SK-N-SH (cell line): ENCODE measurements around the gene PANK4. TPM values are rescaled to one million over a fixed set of nuclear protein-coding genes. Genes with fewer than 3 reads are reported as not detected.

Source experiments
- CTCF ChIA-PET: fragments of 300-600, 350-600 bp; formaldehyde crosslinking; extraction: SDS; loops from one replicate; lab custom pipeline; 2021; lab: Yijun Ruan, JAX
- POLR2A ChIA-PET: fragments of 350-600 bp; sonication (Branson Sonifier 250); formaldehyde crosslinking; extraction: SDS; loops from one replicate; lab custom pipeline; 2020; ENCODE audit warnings: antibody characterized with exemption, inconsistent platforms; lab: Yijun Ruan, JAX
- DNase-seq: peaks from one replicate; pipeline ENCODE4 v3.0.0; 2012
- H2AFZ ChIP-seq: fragments of 200-600 bp; sonication (generic); 2 replicates; pipeline ENCODE4 v1.8.1; 2016; ENCODE audit warnings: antibody characterized with exemption, mild to moderate bottlenecking, low read depth
- H3F3A ChIP-seq: fragments of 200-600 bp; sonication (generic); replicated peaks from 2 replicates; pipeline ENCODE3; 2016; ENCODE audit warnings: antibody characterized with exemption, mild to moderate bottlenecking; ENCODE audit not compliant: insufficient read depth
- H3K27ac ChIP-seq, 2 experiments: fragments of 200-500 bp in 1 of 2; fragments of 200-600 bp in 1 of 2; sonication (Bioruptor generic) in 1 of 2; sonication (generic), shearing (Covaris generic) in 1 of 2; 2 replicates each; pipeline versions ENCODE4 v1.5.1 to v1.6.1; 2014 to 2016; ENCODE audit warnings: low read depth in 2 of 2, inconsistent platforms in 1 of 2, low read length in 1 of 2, mild to moderate bottlenecking in 1 of 2, mixed read lengths in 1 of 2
- H3K27me3 ChIP-seq: fragments of 200-600 bp; sonication (generic), shearing (Covaris generic); 2 replicates; pipeline ENCODE4 v1.6.1; 2016; ENCODE audit warnings: mixed run types; ENCODE audit not compliant: insufficient read depth
- H3K36me3 ChIP-seq, 2 experiments: fragments of 200-500 bp in 1 of 2; fragments of 200-600 bp in 1 of 2; sonication (Bioruptor generic) in 1 of 2; sonication (generic) in 1 of 2; replicated peaks in 1 of 2; 2 replicates each; pipeline versions ENCODE3 to v1.5.1; 2014 to 2016; ENCODE audit warnings: low read length in 1 of 2, mild to moderate bottlenecking in 1 of 2; ENCODE audit not compliant: insufficient read depth in 2 of 2, control insufficient read depth in 1 of 2
- H3K4me1 ChIP-seq, 2 experiments: fragments of 200-500 bp in 1 of 2; fragments of 200-600 bp in 1 of 2; sonication (Bioruptor generic) in 1 of 2; sonication (generic), shearing (Covaris generic) in 1 of 2; 2 replicates each; pipeline versions ENCODE4 v1.5.1 to v1.6.1; 2014 to 2016; ENCODE audit warnings: low read depth in 1 of 2, low read length in 1 of 2, mixed run types in 1 of 2; ENCODE audit not compliant: insufficient read depth in 2 of 2, control insufficient read depth in 1 of 2
- H3K4me2 ChIP-seq: fragments of 200-600 bp; sonication (generic), shearing (Covaris generic); 2 replicates; pipeline ENCODE4 v1.6.1; 2017; ENCODE audit warnings: mixed run types
- H3K4me3 ChIP-seq, 2 experiments: fragments of 200-500 bp in 1 of 2; fragments of 200-600 bp in 1 of 2; sonication (Bioruptor generic) in 1 of 2; sonication (generic), shearing (Covaris generic) in 1 of 2; 2 replicates each; pipeline versions ENCODE4 v1.5.1 to v1.8.1; 2014 to 2016; ENCODE audit warnings: low read depth in 2 of 2, inconsistent platforms in 1 of 2, low read length in 1 of 2, mild to moderate bottlenecking in 1 of 2, mixed read lengths in 1 of 2, moderate library complexity in 1 of 2
- H3K79me2 ChIP-seq: fragments of 200-600 bp; sonication (generic); 2 replicates; pipeline ENCODE4 v1.8.1; 2017; ENCODE audit warnings: mild to moderate bottlenecking; ENCODE audit not compliant: insufficient read depth
- H3K9ac ChIP-seq: fragments of 200-600 bp; sonication (generic); 2 replicates; pipeline ENCODE4 v1.6.1; 2017; ENCODE audit warnings: mixed run types
- H3K9me2 ChIP-seq: fragments of 200-600 bp; sonication (generic); 2 replicates; pipeline ENCODE4 v1.6.1; 2017; ENCODE audit warnings: mixed run types
- H3K9me3 ChIP-seq: fragments of 200-600 bp; sonication (generic); 2 replicates; pipeline ENCODE4 v1.6.1; 2017; ENCODE audit warnings: mixed run types, mild to moderate bottlenecking, moderate library complexity
- H4K20me1 ChIP-seq: fragments of 200-600 bp; sonication (generic); 2 replicates; pipeline ENCODE4 v1.6.1; 2017; ENCODE audit warnings: mild to moderate bottlenecking, mixed run types; ENCODE audit not compliant: insufficient read depth
- FOSL2 ChIP-seq: IDR thresholded peaks from 2 replicates; pipeline ENCODE4 v1.4.0; 2012; ENCODE audit warnings: low read depth, mild to moderate bottlenecking, moderate library complexity, borderline replicate concordance
- FOXJ3 ChIP-seq: sonication (generic); formaldehyde crosslinking; IDR thresholded peaks from 2 replicates; pipeline ENCODE4 v1.5.1; 2020; ENCODE audit warnings: mild to moderate bottlenecking, missing genetic modification reagents
- FOXM1 ChIP-seq: IDR thresholded peaks from 2 replicates; pipeline ENCODE4 v1.4.0; 2012; ENCODE audit warnings: low read depth, mild to moderate bottlenecking
- GABPA ChIP-seq: IDR thresholded peaks from 2 replicates; pipeline ENCODE4 v1.4.0; 2012; ENCODE audit warnings: low read depth, mild to moderate bottlenecking
- JUND ChIP-seq: IDR thresholded peaks from 2 replicates; pipeline ENCODE4 v1.4.0; 2012
- MXI1 ChIP-seq: IDR thresholded peaks from 2 replicates; pipeline ENCODE4 v1.6.1; 2012; ENCODE audit warnings: mild to moderate bottlenecking, low read depth, low read length, improper control_type of control experiment
- NFIC ChIP-seq: IDR thresholded peaks from 2 replicates; pipeline ENCODE4 v1.4.0; 2012; ENCODE audit warnings: borderline replicate concordance
- NRF1 ChIP-seq: IDR thresholded peaks from 2 replicates; pipeline ENCODE4 v1.6.1; 2012; ENCODE audit warnings: low read depth, mild to moderate bottlenecking, low read length
- POLR2AphosphoS5 ChIP-seq: IDR thresholded peaks from 2 replicates; pipeline ENCODE4 v1.6.1; 2012; ENCODE audit warnings: low read depth, low read length
- RAD21 ChIP-seq: IDR thresholded peaks from 2 replicates; pipeline ENCODE4 v1.6.1; 2012; ENCODE audit warnings: mild to moderate bottlenecking, low read length
- RFX5 ChIP-seq: IDR thresholded peaks from 2 replicates; pipeline ENCODE4 v1.6.1; 2012; ENCODE audit warnings: mild to moderate bottlenecking, improper control_type of control experiment, low read length
- SIN3A ChIP-seq: IDR thresholded peaks from 2 replicates; pipeline ENCODE4 v1.6.1; 2012; ENCODE audit warnings: low read depth, mild to moderate bottlenecking, low read length, moderate library complexity, borderline replicate concordance
- TAF1 ChIP-seq: IDR thresholded peaks from 2 replicates; pipeline ENCODE4 v1.6.1; 2012; ENCODE audit warnings: low read depth, mild to moderate bottlenecking, low read length, moderate library complexity, borderline replicate concordance
- TEAD4 ChIP-seq: IDR thresholded peaks from 2 replicates; pipeline ENCODE4 v1.4.0; 2012; ENCODE audit warnings: mild to moderate bottlenecking, borderline replicate concordance; ENCODE audit not compliant: insufficient read depth
- YY1 ChIP-seq: IDR thresholded peaks from 2 replicates; pipeline ENCODE4 v1.4.0; 2012; ENCODE audit warnings: low read depth, mild to moderate bottlenecking
- WGBS: methylation state at CpG from one replicate; pipeline ENCODE4 v1.1.6; 2017; ENCODE audit warnings: low lambda C conversion rate; 5-methylcytosine and 5-hydroxymethylcytosine counted together
- polyA plus RNA-seq, 3 experiments: library from polyadenylated mRNA; depleted of rRNA; stranded (reverse); fragments of >200 nt; gene quantifications; 2 replicates each; pipeline ENCODE4 v1.2.3, GENCODE V29; 2012
- TF ChIP-seq, protein P1 (sequence below): IDR thresholded peaks from 2 replicates; pipeline ENCODE4 v1.4.0; 2012; ENCODE audit warnings: low read depth, borderline replicate concordance
- TF ChIP-seq, protein P2 (sequence below): fragments of 150-350 bp; IDR thresholded peaks from 2 replicates; pipeline ENCODE4 v1.6.1; 2016; ENCODE audit warnings: mild to moderate bottlenecking, low read depth, low read length

The PANK4 gene
- polyA plus RNA-seq, 1 of the 3 experiments (the other 2 are of a cell fraction) = 16.6 TPM

DNA sequence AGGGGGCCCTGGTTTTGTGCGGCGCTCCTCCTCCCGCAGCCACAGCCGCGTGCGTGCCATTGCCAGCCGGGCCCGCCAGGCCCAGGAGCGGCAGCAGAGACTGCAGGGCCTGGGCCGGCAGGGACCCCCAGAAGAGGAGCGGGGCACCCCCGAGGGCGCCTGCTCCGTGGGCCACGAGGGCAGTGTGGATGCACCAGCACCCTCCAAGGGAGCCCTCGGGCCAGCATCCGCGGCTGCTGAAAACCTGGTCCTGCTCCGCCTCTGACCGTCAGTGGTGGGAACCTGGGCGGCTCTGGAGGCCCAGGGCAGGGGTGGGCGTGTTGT is 21.5 kb downstream of the PANK4 start:
- TF ChIP-seq FOXM1 (no peak), FOSL2 (no peak)
- H3K4me1 ChIP-seq = peaks cover 0 to 10% of the 10 kb centered on the region in 2 experiments; a peak in 1 of 4 replicates
- H3K4me2 ChIP-seq = no peak overlapping the region
- POLR2A ChIA-PET = no interaction called here
- CTCF ChIA-PET = interaction anchor here (2.4 kb wide), 1 partner anchor 45 kb away, joined by 7 read pairs; no protein-coding TSS in a partner anchor
- H3K9me3 ChIP-seq = no peaks in the 10 kb centered on the region
- H3K9ac ChIP-seq = no peak overlapping the region
- no peak overlapping the region for H3K4me3 ChIP-seq
- H3K27me3 ChIP-seq = no peaks in the 10 kb centered on the region
- no peak overlapping the region for H3K27ac ChIP-seq
- H3F3A ChIP-seq = no peaks in the 10 kb centered on the region
- H2AFZ ChIP-seq = no peak overlapping the region
- no peaks in the 10 kb centered on the region for H3K9me2 ChIP-seq
- no peaks in the 10 kb centered on the region for H3K79me2 ChIP-seq
- no CpG with 5 or more reads among the region's 22 CpGs for WGBS
- peaks cover 0 to 19% of the 10 kb centered on the region in 2 experiments for H3K36me3 ChIP-seq
- no peaks in the 10 kb centered on the region for H4K20me1 ChIP-seq
- DNase-seq = peak; percentile 58

DNA sequence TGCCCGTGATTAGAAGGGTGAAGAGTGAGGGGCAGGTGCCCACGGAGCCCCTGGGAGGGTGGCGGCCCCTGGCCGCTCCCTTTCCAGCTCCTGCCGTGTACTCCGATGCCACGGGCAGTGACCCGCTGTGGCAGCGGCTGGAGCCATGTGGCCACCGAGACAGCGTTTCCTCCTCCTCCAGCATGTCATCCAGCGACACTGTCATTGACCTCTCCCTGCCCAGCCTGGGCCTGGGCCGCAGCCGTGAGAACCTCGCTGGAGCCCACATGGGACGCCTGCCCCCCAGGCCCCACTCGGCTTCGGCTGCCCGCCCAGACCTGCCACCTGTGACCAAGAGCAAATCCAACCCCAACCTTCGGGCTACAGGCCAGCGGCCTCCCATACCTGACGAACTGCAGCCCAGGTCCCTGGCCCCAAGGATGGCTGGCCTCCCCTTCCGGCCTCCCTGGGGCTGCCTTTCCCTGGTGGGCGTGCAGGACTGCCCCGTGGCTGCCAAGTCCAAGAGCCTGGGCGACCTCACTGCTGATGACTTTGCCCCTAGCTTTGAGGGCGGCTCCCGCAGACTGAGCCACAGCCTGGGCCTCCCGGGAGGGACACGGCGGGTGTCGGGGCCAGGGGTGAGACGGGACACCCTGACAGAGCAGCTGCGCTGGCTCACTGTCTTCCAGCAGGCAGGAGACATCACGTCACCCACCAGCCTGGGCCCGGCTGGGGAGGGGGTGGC is 22.0 kb downstream of the PANK4 start:
- Histone ChIP-seq H3K27me3 (no peaks in the 10 kb centered on the region), H3K4me2 (no peak overlapping the region), H3K9me3 (no peaks in the 10 kb centered on the region), H3K9me2 (no peaks in the 10 kb centered on the region), H3K4me3 (no peak overlapping the region), H4K20me1 (no peaks in the 10 kb centered on the region), H3F3A (no peaks in the 10 kb centered on the region), H3K27ac (no peak overlapping the region), H3K4me1 (peaks cover 0 to 15% of the 10 kb centered on the region in 2 experiments; a peak in 1 of 4 replicates), H3K9ac (no peak overlapping the region), H3K79me2 (no peaks in the 10 kb centered on the region), H2AFZ (no peak overlapping the region), H3K36me3 (peaks cover 0 to 13% of the 10 kb centered on the region in 2 experiments)
- CTCF ChIA-PET = interaction anchor here (0.8 to 2.4 kb wide), 3 partner anchors 20 to 45 kb away, joined by 3 to 7 read pairs (median 3); partner anchors contain the start of gene PANK4
- WGBS = 84% methylated on average over 7 of the region's 36 CpGs
- POLR2A ChIA-PET = no interaction called here
- TF ChIP-seq RFX5 (no peak), YY1 (no peak), SIN3A (no peak), GABPA (no peak), JUND (no peak), TEAD4 (no peak), RAD21 (no peak), POLR2AphosphoS5 (no peak), MXI1 (no peak), FOXJ3 (CRISPR knock-in tag) (no peak), NFIC (no peak), TAF1 (no peak), NRF1 (no peak)
- TF ChIP-seq, protein P1, sequence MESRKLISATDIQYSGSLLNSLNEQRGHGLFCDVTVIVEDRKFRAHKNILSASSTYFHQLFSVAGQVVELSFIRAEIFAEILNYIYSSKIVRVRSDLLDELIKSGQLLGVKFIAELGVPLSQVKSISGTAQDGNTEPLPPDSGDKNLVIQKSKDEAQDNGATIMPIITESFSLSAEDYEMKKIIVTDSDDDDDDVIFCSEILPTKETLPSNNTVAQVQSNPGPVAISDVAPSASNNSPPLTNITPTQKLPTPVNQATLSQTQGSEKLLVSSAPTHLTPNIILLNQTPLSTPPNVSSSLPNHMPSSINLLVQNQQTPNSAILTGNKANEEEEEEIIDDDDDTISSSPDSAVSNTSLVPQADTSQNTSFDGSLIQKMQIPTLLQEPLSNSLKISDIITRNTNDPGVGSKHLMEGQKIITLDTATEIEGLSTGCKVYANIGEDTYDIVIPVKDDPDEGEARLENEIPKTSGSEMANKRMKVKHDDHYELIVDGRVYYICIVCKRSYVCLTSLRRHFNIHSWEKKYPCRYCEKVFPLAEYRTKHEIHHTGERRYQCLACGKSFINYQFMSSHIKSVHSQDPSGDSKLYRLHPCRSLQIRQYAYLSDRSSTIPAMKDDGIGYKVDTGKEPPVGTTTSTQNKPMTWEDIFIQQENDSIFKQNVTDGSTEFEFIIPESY = no peak
- TF ChIP-seq, protein P2, sequence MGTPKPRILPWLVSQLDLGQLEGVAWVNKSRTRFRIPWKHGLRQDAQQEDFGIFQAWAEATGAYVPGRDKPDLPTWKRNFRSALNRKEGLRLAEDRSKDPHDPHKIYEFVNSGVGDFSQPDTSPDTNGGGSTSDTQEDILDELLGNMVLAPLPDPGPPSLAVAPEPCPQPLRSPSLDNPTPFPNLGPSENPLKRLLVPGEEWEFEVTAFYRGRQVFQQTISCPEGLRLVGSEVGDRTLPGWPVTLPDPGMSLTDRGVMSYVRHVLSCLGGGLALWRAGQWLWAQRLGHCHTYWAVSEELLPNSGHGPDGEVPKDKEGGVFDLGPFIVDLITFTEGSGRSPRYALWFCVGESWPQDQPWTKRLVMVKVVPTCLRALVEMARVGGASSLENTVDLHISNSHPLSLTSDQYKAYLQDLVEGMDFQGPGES = no peak
- DNase-seq = no peak
